HepG2 (cell line): Measurements from ENCODE around the gene RBBP8NL. TPM values are rescaled to one million over a fixed set of nuclear protein-coding genes. Genes with fewer than 3 reads are reported as not detected.

Experiments used
- CEBPG ChIP-seq: IDR thresholded peaks from 2 replicates; pipeline ENCODE4 v1.6.1; 2016
- GATAD2A ChIP-seq: IDR thresholded peaks from 2 replicates; pipeline ENCODE4 v1.6.1; 2016
- HNF4G ChIP-seq, 2 experiments: sonication (generic) in 1 of 2; formaldehyde crosslinking in 1 of 2; IDR thresholded peaks; 2 replicates each; pipeline versions ENCODE4 v1.4.0 to v1.6.1; 2011 to 2020; ENCODE audit warnings: borderline replicate concordance in 2 of 2, low read depth in 2 of 2, mild to moderate bottlenecking in 2 of 2, low read length in 1 of 2, missing genetic modification reagents in 1 of 2, moderate library complexity in 1 of 2
- HNRNPK ChIP-seq: fragments of 200-400 bp; formaldehyde crosslinking; IDR thresholded peaks from 2 replicates; pipeline ENCODE4 v1.6.1; 2018; ENCODE audit warnings: low read length, low read depth, moderate library complexity, mild to moderate bottlenecking; ENCODE audit not compliant: poor library complexity, severe bottlenecking
- IRX3 ChIP-seq: sonication (generic); formaldehyde crosslinking; IDR thresholded peaks from 2 replicates; pipeline ENCODE4 v1.8.1; 2023; ENCODE audit warnings: mild to moderate bottlenecking, low read depth, missing genetic modification reagents, borderline replicate concordance
- LCORL ChIP-seq, 2 experiments: fragments of 450-650 bp in 1 of 2; sonication (generic) in 1 of 2; formaldehyde crosslinking in 1 of 2; IDR thresholded peaks; 2 replicates each; pipeline versions ENCODE4 v1.5.0 to v1.6.1; 2017 to 2020; ENCODE audit warnings: antibody characterized with exemption in 1 of 2, missing genetic modification reagents in 1 of 2
- NKX3-1 ChIP-seq: sonication (generic); formaldehyde crosslinking; IDR thresholded peaks from 2 replicates; pipeline ENCODE4 v1.5.0; 2020; ENCODE audit warnings: missing genetic modification reagents
- NR3C1 ChIP-seq: sonication (generic); formaldehyde crosslinking; IDR thresholded peaks from 2 replicates; pipeline ENCODE4 v1.4.0; 2020; ENCODE audit warnings: missing genetic modification reagents
- RAD51 ChIP-seq: fragments of 450-650 bp; IDR thresholded peaks from 2 replicates; pipeline ENCODE4 v1.6.1; 2016; ENCODE audit warnings: borderline replicate concordance
- RXRA ChIP-seq: sonication (generic); formaldehyde crosslinking; IDR thresholded peaks from 2 replicates; pipeline ENCODE4 v1.5.1; 2020; ENCODE audit warnings: missing genetic modification reagents
- SNAI1 ChIP-seq: sonication (generic); formaldehyde crosslinking; IDR thresholded peaks from 2 replicates; pipeline ENCODE4 v1.5.0; 2020; ENCODE audit warnings: mild to moderate bottlenecking, missing genetic modification reagents, borderline replicate concordance
- SRSF1 ChIP-seq: fragments of 200-400 bp; formaldehyde crosslinking; optimal IDR thresholded peaks from 2 replicates; pipeline ENCODE3; 2017; ENCODE audit warnings: mild to moderate bottlenecking, low read depth, low read length, moderate library complexity
- ZNF607 ChIP-seq: sonication (generic); formaldehyde crosslinking; IDR thresholded peaks from 2 replicates; pipeline ENCODE4 v1.5.1; 2020; ENCODE audit warnings: missing genetic modification reagents, mild to moderate bottlenecking, borderline replicate concordance
- ZNF792 ChIP-seq: IDR thresholded peaks from 2 replicates; pipeline ENCODE4 v1.6.1; 2016
- ZSCAN30 ChIP-seq: sonication (generic); formaldehyde crosslinking; IDR thresholded peaks from 2 replicates; pipeline ENCODE4 v1.5.0; 2020; ENCODE audit warnings: mild to moderate bottlenecking, missing genetic modification reagents
- polyA plus RNA-seq, 8 experiments: library from polyadenylated mRNA; depleted of rRNA in 3 of 8; stranded (reverse) in 7 of 8; unstranded in 1 of 8; fragments of >200 nt; fragmentation: Illumina TruSeq in 4 of 8; extraction: Trizol in 4 of 8; gene quantifications; 2 replicates each; pipeline versions ENCODE4 v1.2.1 to v1.2.3, GENCODE V29; 2011 to 2016; ENCODE audit warnings: low read depth in 4 of 8, missing spikeins in 1 of 8, mixed read lengths in 1 of 8; ENCODE audit not compliant: insufficient read depth in 1 of 8
- total RNA-seq, 5 experiments: library from RNA; depleted of rRNA; stranded (reverse); fragments of >200 nt; fragmentation: Illumina TruSeq; extraction: Trizol; gene quantifications; 2 replicates each; pipeline ENCODE4 v1.2.3, GENCODE V29; 2016; ENCODE audit warnings: low read depth in 1 of 5
- TF ChIP-seq, protein P1 (sequence below), 2 experiments: sonication (generic) in 1 of 2; formaldehyde crosslinking in 1 of 2; IDR thresholded peaks; 2 replicates each; pipeline versions ENCODE4 v1.4.0 to v1.6.1; 2016 to 2020; ENCODE audit warnings: borderline replicate concordance in 1 of 2, low read depth in 1 of 2, mild to moderate bottlenecking in 1 of 2, missing genetic modification reagents in 1 of 2
- TF ChIP-seq, protein P2 (sequence below): sonication (generic); formaldehyde crosslinking; IDR thresholded peaks from 2 replicates; pipeline ENCODE4 v1.9.0; 2022; ENCODE audit warnings: missing genetic modification reagents, mild to moderate bottlenecking, borderline replicate concordance
- TF ChIP-seq, protein P3 (sequence below): IDR thresholded peaks from 2 replicates; pipeline ENCODE4 v1.6.1; 2016; ENCODE audit warnings: missing genetic modification reagents, missing compliant biosample characterization
- TF ChIP-seq, protein P4 (sequence below): sonication (generic); formaldehyde crosslinking; IDR thresholded peaks from 2 replicates; pipeline ENCODE4 v1.8.0; 2022; ENCODE audit warnings: missing genetic modification reagents, low read depth, mild to moderate bottlenecking, borderline replicate concordance
- TF ChIP-seq, protein P5 (sequence below): sonication (generic); formaldehyde crosslinking; IDR thresholded peaks from 2 replicates; pipeline ENCODE4 v1.4.0; 2020; ENCODE audit warnings: missing genetic modification reagents, borderline replicate concordance

The RBBP8NL gene
- total and polyA plus RNA-seq, 2 of the 13 experiments (the other 11 are each of a cell fraction or from before 2014, with no cell fraction given), result 0.69 to 0.86 TPM

DNA sequence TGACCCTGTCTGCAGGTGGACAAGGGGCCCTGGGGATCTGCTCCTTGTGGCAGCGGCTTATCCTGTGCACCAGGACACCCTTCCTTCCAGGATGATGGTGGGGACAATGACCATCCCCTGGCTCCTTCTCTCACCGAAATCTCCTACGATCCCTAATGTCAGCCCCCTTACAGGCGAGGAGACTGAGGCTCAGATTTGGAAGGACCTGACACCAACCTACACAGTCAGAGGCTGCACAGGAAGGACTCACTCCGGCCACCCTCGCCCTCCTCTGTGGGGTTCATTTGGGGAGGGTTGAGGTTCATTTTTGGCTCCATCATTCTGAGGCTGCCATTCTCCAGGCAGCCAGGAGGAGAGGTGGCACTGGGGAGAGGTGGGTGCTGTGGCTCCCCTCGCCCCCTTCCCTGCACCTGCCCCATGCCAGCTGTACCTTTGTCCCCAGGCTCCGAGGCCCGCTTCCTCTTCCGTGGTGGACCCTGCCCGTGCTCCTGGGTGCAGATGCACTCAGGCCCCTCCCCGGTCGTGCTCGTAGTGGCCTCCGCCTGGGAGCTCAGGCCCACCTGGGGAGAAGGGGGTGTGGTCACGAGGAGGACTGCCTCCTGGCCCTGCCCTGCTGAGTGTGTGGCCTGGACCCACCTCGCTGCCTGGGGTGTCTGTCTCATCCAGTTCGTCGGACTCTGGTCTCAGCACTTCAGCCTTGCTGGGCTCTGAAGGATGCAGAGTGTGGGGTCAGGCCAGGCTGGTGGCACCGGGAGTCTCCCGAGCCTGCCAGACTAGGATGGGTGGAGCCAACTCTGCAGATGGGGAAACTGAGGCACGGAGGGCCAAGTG, 14.9 kb downstream of the RBBP8NL start (continued):
- TF ChIP-seq, protein P1, sequence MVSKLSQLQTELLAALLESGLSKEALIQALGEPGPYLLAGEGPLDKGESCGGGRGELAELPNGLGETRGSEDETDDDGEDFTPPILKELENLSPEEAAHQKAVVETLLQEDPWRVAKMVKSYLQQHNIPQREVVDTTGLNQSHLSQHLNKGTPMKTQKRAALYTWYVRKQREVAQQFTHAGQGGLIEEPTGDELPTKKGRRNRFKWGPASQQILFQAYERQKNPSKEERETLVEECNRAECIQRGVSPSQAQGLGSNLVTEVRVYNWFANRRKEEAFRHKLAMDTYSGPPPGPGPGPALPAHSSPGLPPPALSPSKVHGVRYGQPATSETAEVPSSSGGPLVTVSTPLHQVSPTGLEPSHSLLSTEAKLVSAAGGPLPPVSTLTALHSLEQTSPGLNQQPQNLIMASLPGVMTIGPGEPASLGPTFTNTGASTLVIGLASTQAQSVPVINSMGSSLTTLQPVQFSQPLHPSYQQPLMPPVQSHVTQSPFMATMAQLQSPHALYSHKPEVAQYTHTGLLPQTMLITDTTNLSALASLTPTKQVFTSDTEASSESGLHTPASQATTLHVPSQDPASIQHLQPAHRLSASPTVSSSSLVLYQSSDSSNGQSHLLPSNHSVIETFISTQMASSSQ (IDR thresholded peaks at IDR 0.05; ENCODE audit: low read depth), result no peak
- TF ChIP-seq, protein P1 (CRISPR knock-in tag; IDR thresholded peaks at IDR 0.05; ENCODE audit: borderline replicate concordance), result 0 out of 2 replicates have a peak, but pooled peaks have one; percentile 6
- TF ChIP-seq HNRNPK (no peak), GATAD2A (CRISPR knock-in tag) (0 out of 2 replicates have a peak, but pooled peaks have one; percentile 11), CEBPG (CRISPR knock-in tag) (no peak), LCORL (IDR thresholded peaks at IDR 0.05) (no peak), LCORL (CRISPR knock-in tag; IDR thresholded peaks at IDR 0.05) (peak; percentile 86), SNAI1 (0 out of 2 replicates have a peak, but pooled peaks have one; percentile 24), RAD51 (no peak), ZNF792 (CRISPR knock-in tag) (no peak), SRSF1 (peak; percentile 15), NR3C1 (CRISPR knock-in tag) (no peak), ZNF607 (CRISPR knock-in tag) (no peak), ZSCAN30 (CRISPR knock-in tag) (no peak), NKX3-1 (CRISPR knock-in tag) (no peak), IRX3 (CRISPR knock-in tag) (0 out of 2 replicates have a peak, but pooled peaks have one; percentile 11), RXRA (CRISPR knock-in tag) (peak; percentile 80), HNF4G (IDR thresholded peaks at IDR 0.05; ENCODE audit: borderline replicate concordance, low read depth, low read length) (peak; percentile 27), HNF4G (CRISPR knock-in tag; IDR thresholded peaks at IDR 0.05; ENCODE audit: borderline replicate concordance, low read depth) (no peak)
- TF ChIP-seq, protein P2, sequence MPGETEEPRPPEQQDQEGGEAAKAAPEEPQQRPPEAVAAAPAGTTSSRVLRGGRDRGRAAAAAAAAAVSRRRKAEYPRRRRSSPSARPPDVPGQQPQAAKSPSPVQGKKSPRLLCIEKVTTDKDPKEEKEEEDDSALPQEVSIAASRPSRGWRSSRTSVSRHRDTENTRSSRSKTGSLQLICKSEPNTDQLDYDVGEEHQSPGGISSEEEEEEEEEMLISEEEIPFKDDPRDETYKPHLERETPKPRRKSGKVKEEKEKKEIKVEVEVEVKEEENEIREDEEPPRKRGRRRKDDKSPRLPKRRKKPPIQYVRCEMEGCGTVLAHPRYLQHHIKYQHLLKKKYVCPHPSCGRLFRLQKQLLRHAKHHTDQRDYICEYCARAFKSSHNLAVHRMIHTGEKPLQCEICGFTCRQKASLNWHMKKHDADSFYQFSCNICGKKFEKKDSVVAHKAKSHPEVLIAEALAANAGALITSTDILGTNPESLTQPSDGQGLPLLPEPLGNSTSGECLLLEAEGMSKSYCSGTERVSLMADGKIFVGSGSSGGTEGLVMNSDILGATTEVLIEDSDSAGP (CRISPR knock-in tag), result peak; percentile 78; the same call in 1 of the 2 replicates
- TF ChIP-seq, protein P3, sequence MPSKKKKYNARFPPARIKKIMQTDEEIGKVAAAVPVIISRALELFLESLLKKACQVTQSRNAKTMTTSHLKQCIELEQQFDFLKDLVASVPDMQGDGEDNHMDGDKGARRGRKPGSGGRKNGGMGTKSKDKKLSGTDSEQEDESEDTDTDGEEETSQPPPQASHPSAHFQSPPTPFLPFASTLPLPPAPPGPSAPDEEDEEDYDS (CRISPR knock-in tag), result peak; percentile 67
- TF ChIP-seq, protein P4, sequence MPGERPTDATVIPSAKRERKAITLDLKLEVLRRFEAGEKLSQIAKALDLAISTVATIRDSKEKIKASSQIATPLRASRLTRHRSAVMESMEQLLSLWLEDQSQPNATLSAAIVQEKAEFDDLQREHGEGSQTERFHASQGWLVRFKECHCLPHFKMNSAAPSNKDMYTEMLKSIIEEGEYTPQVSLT, result no peak
- TF ChIP-seq, protein P5, sequence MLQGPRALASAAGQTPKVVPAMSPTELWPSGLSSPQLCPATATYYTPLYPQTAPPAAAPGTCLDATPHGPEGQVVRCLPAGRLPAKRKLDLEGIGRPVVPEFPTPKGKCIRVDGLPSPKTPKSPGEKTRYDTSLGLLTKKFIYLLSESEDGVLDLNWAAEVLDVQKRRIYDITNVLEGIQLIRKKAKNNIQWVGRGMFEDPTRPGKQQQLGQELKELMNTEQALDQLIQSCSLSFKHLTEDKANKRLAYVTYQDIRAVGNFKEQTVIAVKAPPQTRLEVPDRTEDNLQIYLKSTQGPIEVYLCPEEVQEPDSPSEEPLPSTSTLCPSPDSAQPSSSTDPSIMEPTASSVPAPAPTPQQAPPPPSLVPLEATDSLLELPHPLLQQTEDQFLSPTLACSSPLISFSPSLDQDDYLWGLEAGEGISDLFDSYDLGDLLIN (CRISPR knock-in tag), result no peak
